HG03457 (cell line): ENCODE data around the gene ATXN1.

ENCODE experiments used
- ATAC-seq: cut with Tn5 transposase; IDR thresholded peaks from one replicate; pipeline ENCODE4 v1.9.1; 2021; ENCODE audit warnings: moderate number of reproducible peaks; ENCODE audit not compliant: unreplicated experiment

ATXN1 gene

DNA sequence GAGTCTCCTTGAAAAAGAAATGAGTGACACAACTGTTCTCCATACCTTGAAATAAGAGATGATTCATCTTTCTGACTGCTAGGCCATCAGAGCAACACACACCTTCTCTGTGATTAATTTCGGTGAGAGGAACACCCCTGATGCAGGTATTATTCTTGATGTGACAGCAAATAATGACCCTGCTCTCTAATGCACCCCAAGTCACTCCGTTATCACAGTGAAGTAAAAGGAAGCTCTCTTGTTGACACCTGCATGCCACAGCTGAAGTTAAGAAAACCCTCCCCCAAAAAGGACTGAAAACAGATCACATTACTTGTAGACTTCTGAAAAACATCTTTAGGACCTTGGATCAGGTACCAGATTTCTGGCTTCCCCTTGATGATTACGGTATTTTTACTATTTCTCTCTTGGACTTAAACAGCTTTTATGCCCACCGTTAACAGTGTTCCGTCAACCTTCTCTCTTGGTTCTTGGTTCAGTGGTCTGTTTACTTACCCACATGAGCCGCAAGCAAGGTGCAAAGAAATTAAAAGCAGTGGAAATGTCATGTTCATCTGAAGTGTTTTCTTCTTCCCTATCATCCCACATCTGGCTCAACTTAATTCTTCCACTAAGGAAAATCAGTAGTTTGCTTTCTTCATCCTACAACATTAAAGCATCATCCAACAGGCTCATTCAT lies 273.1 kb downstream of the ATXN1 start:
- no peak for ATAC-seq

DNA sequence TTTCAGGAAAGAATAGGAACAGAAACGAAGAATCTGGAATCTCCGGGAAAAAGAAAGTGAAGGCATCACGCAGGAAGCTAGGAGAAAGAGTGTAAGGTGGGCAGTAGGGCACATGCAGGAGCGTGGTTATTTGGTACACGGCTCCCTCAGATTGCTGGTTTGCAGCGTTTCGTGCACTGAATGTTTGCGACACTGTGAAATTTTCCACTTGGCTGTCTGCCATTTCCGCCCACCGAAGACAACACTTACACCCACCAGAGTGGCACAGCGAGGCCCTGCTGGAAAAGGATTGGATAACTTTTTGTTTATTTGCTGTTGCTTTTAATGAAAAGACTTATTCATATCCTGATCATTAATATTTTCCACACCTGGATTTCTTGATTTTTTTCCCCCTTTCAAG lies 274.6 kb downstream of the ATXN1 start:
- no peak for ATAC-seq

DNA sequence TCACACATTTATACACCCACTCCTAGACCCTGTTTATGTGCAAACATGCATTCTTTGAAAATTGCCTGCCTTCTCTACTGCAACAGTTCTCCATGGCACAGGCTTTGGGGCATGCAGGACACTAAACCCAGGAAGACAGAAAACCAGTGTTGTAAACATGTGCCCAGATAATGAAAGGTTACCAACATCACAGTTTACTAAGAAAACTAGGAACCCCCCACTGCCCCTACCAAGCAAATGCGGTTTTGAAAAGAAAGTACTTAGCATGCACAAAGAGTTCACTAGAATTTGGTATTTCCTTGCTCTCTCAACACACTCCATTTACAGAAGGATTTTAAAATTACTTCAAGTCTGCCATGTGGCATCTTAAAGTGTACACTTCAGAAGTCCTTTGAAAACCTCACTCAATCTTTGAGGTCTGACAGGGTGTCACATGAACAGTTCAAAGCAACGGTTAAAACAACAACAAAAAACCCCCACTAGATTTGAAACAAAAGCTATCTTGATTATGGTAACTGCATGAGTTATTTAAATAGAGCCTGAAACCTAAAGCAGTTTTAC lies 277.9 kb downstream of the ATXN1 start:
- no peak for ATAC-seq

DNA sequence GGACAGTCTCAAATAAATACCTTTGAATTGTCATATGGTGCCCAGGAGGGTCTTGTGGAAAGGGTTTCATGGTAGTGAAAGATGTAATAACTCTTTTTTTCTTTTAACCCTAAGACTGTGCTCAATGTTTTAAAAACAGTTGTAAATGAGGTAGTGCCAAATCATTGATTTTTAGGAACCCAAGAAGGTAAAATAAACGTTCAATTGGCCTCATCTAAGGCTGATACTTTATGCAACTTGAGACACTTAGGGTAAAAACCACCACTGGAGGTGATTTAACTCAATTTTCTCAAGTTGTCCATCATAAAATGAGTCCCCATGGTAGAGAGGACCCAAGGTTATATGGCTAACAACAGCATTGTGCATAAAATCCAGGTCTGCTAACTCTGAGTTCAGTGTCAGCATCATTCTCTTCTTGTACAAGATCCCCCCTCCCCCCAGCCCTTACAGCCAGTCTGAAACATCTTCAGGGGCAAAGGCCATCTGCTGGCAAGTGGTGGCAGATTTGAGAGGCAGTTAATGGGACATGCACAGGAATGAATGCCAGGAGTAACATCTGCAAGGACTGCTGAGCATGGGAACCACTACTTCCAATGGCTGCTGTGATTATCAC lies 278.5 kb downstream of the ATXN1 start:
- ATAC-seq = no peak

DNA sequence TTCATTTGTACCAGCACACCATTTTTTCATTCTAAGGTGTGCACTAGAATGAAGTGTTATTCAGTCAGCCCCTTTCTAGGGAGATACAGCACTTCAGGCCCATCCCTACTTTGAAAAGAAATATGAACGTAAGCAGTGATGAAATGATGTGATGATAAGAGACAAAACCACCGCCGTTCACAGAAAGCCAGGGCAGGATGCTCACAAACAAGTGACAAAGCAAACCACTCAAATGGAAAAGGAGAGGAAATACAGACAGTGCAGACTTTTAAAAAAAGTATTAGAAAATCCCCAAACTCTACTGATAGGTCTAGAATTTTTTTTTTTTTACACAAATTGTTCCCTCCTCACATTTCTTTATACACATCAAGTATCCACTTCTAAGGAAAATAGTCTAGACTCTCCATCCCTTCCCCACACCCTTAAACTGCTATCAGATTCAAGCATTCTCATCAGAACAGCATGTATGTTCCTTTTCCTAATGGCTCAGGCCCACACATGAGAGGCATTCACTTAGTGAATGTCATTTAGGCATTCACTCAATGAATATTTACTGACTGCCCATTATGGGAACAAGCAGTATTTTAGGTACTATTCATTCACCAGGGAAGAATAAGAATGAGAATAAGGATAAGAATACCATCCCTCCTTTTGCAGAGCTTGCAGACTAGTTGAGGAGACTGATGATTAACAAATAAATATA lies 279.4 kb downstream of the ATXN1 start:
- no peak for ATAC-seq

DNA sequence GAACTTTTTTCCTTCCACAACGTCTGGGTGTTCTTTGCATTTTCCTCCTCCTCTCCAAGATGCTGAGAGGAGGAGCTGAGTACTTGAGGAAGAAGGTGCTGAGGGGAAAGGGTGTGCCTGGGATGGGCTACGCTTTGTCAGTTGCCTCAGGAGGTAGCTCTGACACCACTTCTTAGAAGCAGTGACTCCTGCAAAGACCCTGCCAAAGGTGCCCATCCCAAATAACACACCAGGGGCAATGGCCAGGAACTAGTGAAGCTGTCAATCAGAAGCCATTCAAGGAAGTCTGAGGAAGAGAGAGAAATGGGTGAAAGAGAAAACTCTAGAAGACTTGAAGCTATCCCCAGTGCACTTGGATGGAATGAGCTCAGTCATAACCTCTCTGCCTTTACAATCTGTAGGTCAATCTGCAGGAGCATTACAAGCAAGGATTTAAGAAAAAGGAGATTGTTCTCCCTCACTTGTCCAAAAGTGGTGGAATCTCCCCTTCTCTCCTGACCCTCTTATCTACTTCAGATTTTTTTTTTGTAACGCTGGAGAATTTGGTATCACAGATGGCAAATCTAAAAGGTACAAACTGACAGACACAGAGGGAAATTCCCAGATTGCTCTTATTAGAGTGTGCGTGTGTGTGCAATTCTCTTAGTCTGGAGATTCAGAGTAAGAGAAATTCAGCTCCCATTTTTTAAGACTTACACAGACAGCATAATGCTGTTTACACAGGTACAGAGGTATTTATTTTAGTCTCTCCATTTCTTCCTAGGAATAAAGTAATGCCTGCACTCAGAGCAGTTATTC lies 280.3 kb downstream of the ATXN1 start:
- no peak for ATAC-seq

DNA sequence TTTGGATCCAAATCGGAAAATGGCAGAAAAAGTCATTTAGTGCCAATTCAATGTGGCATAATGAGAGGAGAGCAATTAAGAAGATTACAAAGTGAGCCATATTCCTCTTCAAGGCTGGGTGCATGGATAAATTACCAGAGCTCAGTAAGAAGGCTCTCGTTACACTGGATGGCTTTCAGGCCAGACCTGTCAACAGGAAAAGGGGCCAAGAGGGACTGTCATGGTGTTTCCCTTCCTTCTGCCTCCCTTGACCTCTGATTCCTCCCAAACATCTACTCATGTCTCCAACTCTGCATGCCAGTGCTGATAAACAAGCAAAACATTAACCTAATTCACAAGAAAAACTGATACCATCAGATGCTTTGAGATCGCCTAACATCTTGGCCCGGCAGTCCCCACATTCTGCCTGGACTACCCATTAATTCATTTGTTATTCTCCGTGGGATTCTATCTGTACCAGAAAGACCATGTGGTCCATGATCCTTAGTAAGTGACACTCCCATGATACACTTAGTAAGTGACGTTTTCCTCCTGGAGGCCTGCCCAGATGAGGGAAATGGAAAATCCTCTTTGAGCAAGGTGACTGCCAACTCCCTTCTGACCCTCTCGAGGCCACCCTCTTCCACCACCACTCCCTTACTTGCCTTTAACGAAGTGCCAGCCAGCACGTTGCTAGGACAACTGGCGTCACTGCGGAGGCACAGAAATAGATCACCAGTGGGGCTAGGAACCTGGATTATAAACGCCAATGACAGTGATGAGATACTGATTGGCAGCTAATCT lies 283.7 kb downstream of the ATXN1 start:
- no peak for ATAC-seq

DNA sequence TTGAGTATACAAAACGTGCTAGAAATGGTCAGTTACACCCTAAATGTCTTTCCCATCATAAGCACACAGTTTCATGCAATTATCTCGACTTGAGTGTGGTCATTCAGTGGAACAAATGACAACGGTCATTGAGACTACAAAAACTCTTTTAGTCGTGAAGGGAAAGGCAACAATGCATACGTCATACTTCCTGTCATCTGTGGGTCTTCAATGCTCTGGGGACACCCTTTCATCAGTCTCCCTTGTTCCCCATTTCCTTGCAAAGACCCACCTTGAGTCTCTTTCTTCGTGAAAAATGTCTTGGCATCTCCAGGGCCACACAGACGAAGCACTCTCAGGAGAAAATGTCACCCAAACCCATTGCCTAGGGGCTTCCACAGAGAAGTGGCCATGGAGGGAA lies 284.4 kb downstream of the ATXN1 start:
- ATAC-seq = no peak

DNA sequence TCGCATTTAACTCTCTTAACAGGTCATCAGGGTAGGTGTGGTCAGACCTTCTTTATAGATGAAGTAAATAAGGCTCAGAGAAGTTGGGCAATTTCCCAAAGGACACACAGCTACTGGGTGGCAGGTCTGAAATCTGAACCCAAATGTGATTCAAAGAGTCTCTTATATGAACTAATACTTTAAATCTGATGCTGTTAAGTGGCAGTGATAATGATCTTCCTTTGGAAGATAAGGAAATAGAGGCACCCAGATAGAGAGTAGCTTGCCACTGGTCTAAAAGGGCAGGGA lies 285.8 kb downstream of the ATXN1 start:
- no peak for ATAC-seq

DNA sequence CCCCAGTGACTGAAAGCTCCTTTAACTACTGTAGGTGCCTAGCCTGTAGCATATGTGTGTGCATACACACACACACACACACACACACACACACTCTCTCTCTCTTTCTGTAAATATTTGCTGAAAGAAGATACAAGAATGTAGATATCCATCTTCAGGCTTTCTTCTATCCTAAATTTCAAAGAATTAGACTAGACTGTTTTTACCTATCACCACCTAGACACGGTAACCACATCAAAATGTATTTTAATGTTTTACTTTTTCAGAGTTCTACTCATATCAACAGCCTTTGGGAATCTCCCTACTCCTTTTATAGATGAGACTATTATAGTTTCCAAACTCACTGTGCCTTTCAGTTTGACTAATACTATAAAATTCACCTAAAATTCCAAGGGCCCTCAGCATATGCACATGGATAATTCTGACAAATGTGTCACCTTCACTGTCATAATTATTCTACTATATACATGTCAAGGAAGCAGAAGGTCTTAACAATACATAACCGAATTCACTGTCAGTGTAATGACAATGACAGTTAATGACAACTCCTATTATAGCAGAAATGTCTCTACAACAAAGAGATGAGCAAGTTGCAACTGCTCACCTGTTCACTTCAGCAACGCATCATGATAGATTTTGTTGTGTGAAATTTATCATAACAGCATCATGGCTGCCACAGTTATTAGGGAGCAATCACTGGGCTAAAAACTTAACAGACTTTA lies 286.3 kb downstream of the ATXN1 start:
- peak; percentile 26 for ATAC-seq

DNA sequence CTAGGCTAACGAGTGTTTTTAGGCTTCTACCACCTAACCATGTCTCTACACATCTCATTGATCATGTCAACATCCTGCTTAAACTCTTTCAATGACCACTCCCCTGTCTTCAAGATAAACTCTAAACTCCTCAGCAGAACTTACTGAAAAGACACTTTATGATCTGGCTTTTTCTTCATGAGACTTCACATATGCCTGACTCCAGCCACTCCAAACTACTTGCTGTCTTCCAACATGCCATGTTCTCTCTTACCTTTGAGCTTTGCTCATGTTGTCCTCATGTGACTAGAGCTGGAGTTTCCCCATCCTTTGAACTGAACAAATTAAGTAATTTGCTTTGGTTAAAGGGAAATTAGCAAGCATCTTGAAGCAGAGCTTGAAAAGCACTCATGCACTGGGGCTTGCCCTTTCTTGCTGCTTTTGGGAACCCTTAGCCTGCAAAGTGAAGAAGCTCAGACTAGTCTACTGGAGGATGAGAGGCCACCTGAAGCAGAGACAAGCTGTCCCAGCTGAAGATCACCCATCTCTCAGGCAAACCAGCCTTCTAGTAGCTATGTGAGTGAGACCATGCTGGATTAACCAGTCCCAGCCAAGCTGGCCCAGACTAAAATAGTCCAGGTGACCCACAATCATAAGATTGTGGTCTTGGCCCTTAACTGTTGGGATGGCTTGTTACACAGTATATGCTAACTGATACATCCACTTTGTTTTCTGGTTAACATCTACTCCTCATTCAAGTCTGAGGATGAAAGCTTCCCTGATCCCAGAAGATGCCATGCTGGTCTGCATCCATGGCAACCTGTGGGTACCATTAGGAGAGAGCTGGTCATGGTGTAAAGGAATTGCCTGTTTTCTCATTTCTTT lies 287.1 kb downstream of the ATXN1 start:
- ATAC-seq = no peak

DNA sequence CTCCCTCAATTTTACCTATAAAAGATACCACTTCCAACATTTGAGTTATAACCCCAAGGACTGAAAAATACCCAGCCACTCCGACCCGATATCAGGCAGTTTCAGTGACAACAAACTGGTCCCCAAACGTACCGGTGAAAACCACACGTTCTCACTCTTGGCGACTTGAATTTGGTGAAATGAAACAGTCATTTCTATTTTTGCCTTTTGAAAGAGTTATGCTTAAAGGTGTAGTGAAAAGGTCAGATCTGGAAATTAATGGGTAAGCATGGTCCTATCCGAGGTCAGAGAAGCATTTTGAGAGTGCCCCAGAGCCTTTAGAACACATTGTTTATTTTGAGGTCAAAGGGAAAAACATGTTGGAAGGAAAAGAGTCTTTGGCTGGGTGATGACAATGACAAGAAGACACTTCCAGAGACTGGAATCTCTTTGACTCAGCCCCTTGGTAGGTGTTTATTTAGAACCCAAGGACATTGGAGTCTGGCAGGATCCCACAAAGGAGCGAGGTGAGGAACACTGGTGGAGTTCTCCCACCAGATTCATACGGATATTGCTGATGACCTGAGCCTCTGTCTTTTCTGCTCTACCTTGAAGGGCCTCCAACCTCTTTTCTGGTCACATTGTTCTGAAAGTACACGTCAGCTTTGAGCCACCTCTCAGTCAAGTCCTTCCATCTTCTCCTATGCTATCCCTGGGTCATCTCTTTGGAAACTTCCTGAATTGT lies 287.9 kb downstream of the ATXN1 start:
- ATAC-seq = peak; percentile 37

DNA sequence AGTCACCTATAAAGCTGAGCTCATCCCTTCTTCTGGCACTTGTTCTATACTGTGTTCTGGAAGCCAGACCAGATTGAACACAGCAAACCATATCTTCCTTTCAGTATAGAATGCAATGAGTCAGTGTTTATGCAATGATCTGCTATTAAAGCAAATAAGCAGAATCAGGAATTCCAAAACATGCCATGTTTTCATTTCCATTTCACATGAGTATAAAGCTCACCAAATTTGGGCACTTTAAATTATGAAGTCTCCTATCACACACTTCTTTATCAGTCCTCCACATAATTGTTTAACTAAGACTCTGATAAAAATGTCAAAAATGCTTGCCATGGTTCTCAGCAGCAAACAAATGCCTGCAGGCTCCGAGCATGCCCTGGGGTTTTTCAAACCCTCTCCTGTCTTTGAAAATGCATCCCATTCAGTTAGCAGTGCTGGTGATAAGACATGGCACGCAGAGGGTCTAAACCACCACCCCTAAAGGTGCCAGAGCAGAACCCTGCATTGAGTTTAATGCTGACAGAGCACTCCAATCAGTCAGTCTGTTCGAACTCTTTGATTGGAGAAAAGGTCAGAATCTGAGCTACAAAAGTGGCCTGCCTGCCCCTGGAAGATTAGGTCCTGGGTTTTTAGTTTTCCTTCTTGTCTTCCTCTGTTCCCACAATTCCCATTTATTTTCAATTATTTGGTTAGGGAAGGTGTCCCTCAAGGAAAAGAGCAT lies 288.8 kb downstream of the ATXN1 start:
- ATAC-seq = no peak

DNA sequence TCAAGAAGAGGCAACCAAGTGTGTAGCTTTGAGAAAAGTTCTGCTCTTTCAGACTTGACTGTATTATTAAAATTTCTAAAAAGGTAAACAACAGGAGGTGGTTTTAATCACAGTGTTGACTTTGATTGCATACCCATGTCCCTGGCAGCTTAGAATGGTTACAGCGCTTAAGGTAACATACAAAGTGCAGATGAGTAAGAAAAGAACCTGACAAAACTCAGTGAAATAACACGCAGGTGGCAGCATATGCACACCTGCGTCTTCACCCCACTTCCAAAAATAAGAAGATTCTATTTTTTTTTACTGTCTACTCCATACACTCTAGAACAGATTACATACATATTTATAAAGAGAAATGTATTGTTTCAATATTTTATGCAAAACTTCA lies 289.4 kb downstream of the ATXN1 start:
- ATAC-seq = no peak

DNA sequence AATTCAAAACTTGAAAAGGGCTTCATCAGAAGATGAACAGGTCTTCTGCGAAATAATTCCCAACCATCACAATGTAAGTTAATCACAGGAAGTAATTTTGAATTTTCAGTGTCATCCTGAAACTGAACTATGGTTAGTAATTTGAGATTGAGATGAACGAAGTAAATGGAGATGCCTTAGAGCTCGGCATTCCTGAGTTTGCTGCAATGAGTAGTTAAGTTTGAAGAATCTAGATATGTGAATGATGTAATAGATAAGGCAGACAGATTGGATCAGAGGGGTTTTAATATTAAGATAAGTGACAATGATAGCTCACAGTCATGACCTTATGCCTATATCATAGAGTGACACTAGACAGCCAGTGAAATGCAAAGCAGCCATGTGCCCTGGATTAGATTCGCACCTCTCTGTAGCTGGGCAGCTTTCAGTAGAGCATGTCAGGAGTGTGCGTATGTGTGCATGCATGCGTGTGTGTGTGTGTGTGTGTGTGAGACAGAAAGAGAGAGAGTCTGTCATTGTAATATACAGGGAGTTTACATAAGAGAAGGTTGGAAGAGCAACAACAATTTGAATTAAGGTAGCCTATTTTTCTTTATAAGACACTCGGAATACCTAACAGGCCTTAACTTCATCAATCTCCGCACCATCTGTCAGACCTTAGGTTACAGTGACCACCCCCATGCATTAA lies 289.9 kb downstream of the ATXN1 start:
- ATAC-seq = no peak

DNA sequence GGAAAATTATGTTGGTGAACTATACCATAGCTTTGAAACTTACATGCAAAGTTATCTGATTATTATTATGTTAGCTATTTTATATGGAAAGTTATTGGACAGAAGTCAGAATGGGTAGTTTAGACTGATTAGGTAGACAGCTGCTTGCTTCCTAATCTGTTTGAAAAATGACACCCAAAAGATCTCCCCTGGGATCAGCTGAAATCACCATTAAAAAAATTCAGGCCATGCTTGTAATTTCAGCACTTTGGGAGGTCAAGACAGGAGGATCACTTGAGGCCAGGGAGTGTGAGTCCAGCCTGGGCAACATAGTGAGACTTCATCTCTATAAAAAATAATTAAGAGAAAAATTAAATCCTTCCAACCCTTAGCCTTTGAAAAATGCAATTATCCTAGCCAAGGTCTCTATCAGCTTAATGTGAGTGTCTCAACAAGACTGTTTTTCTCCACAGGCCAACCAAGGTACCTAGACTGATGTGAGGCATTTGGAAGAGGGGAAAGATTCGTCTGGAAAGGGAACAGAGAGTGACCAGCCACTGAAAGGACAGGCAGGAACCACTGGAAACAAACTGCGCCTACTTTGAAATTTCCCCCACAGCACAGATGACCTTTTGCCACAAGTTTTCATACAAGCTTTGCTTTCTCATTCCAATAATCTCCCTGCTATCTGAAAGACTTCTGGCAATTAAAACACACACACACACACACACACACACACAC lies 290.6 kb downstream of the ATXN1 start:
- no peak for ATAC-seq
